Mesodermal cell (in vitro differentiated cells): ENCODE measurements around the gene GSTA4.
"Not testable (repeated sequence)": the region's sequence is repeated elsewhere in the genome, so short reads cannot be mapped to it uniquely, and the experiment has no call there.

ENCODE experiments used
- H3K27ac ChIP-seq: 2 replicates; pipeline ENCODE4 v1.7.0; 2013; ENCODE audit warnings: mild to moderate bottlenecking, low read depth, low read length, moderate library complexity; ENCODE audit not compliant: severe bottlenecking
- H3K36me3 ChIP-seq: 2 replicates; pipeline ENCODE4 v1.7.1; 2013; ENCODE audit warnings: mild to moderate bottlenecking, low read length, moderate library complexity; ENCODE audit not compliant: control insufficient read depth, insufficient read depth
- H3K4me1 ChIP-seq: one replicate; pipeline ENCODE4 v1.7.1; 2013; ENCODE audit warnings: mild to moderate bottlenecking, low read length; ENCODE audit not compliant: insufficient read depth, control insufficient read depth, poor library complexity, severe bottlenecking
- H3K4me3 ChIP-seq: 2 replicates; pipeline ENCODE4 v1.7.0; 2013; ENCODE audit warnings: low read length, control low read depth, mild to moderate bottlenecking; ENCODE audit not compliant: insufficient read depth, poor library complexity, severe bottlenecking; ENCODE audit errors: extremely low read depth
- H3K9me3 ChIP-seq: 2 replicates; pipeline ENCODE4 v1.7.1; 2013; ENCODE audit warnings: mild to moderate bottlenecking, low read length, moderate library complexity; ENCODE audit not compliant: control insufficient read depth
- WGBS, 2 experiments: methylation state at CpG; one replicate each; pipeline ENCODE4 v1.1.5; 2013; ENCODE audit warnings: missing lambda C conversion rate in 2 of 2; ENCODE audit not compliant: insufficient coverage in 2 of 2; 5-methylcytosine and 5-hydroxymethylcytosine counted together

GSTA4 gene

GRCh38 chr6:52953911-52954839, 40.9 kb downstream of the GSTA4 start:
- Histone ChIP-seq H3K27ac (no peak overlapping the region), H3K36me3 (no peaks in the 10 kb centered on the region), H3K4me1 (no peaks in the 10 kb centered on the region), H3K9me3 (no peaks in the 10 kb centered on the region), H3K4me3 (no peak overlapping the region)
- WGBS, 2 experiments, result 75% methylated on average over 2 of the region's 6 CpGs; no CpG with 5 or more reads in 1 of the 2 experiments

GRCh38 chr6:52946306-52946705, 48.8 kb downstream of the GSTA4 start:
- peaks cover 5% of the 10 kb centered on the region for H3K4me1 ChIP-seq
- WGBS, 2 experiments, result 41 to 60% methylated on average over 4 of the region's 5 CpGs
- H3K36me3 ChIP-seq, result no peaks in the 10 kb centered on the region
- no peaks in the 10 kb centered on the region for H3K9me3 ChIP-seq
- no peak overlapping the region for H3K27ac ChIP-seq
- H3K4me3 ChIP-seq, result no peak overlapping the region

- not testable (repeated sequence) for H3K9me3 ChIP-seq
- WGBS, 2 experiments, result 90 to 99% methylated on average over 8 to 9 of the region's 10 CpGs
Observed at GRCh38 chr6:52942821-52943220, 52.3 kb downstream of the GSTA4 start.

GRCh38 chr6:52942221-52942620, 52.9 kb downstream of the GSTA4 start:
- Histone ChIP-seq H3K36me3 (no peaks in the 10 kb centered on the region), H3K4me1 (peaks cover 5% of the 10 kb centered on the region), H3K9me3 (no peaks in the 10 kb centered on the region), H3K27ac (no peak overlapping the region), H3K4me3 (no peak overlapping the region)
- WGBS, 2 experiments, result 86% methylated on average over 3 of the region's 4 CpGs; no CpG with 5 or more reads in 1 of the 2 experiments

More at GRCh38 chr6:52942821-52943220, 52.3 kb downstream of the GSTA4 start:
- not testable (repeated sequence) for H3K27ac ChIP-seq, H3K36me3 ChIP-seq, H3K4me1 ChIP-seq, H3K4me3 ChIP-seq

GRCh38 chr6:52937908-52938307, 57.2 kb downstream of the GSTA4 start:
- 89 to 92% methylated on average over 2 of the region's 2 CpGs for WGBS, 2 experiments
- no peak overlapping the region for H3K4me3 ChIP-seq
- H3K27ac ChIP-seq, result no peak overlapping the region

GRCh38 chr6:52933778-52934177, 61.3 kb downstream of the GSTA4 start:
- Histone ChIP-seq H3K4me1 (no peaks in the 10 kb centered on the region), H3K36me3 (no peaks in the 10 kb centered on the region), H3K9me3 (peaks cover 2% of the 10 kb centered on the region), H3K27ac (no peak overlapping the region), H3K4me3 (no peak overlapping the region)
- WGBS, 2 experiments, result 100% methylated on average over 1 of the region's 2 CpGs; no CpG with 5 or more reads in 1 of the 2 experiments

More at GRCh38 chr6:52937908-52938307, 57.2 kb downstream of the GSTA4 start:
- Histone ChIP-seq H3K36me3 (no peaks in the 10 kb centered on the region), H3K9me3 (no peaks in the 10 kb centered on the region), H3K4me1 (no peaks in the 10 kb centered on the region)

- Histone ChIP-seq H3K4me3 (no peak overlapping the region), H3K9me3 (peaks cover 3% of the 10 kb centered on the region), H3K27ac (no peak overlapping the region), H3K36me3 (no peaks in the 10 kb centered on the region), H3K4me1 (peaks cover 4% of the 10 kb centered on the region)
- WGBS, 2 experiments, result 89 to 93% methylated on average over 1 of the region's 2 CpGs
Observed at GRCh38 chr6:52931351-52931750, 63.7 kb downstream of the GSTA4 start.

- Histone ChIP-seq H3K27ac (no peak overlapping the region), H3K4me1 (peaks cover 4% of the 10 kb centered on the region), H3K4me3 (no peak overlapping the region), H3K36me3 (no peaks in the 10 kb centered on the region), H3K9me3 (peaks cover 3% of the 10 kb centered on the region)
- WGBS, 2 experiments, result 96 to 100% methylated on average over 5 to 6 of the region's 6 CpGs
Observed at GRCh38 chr6:52929321-52930164, 65.5 kb downstream of the GSTA4 start.
